ENCODE data around the gene GRIPAP1.
"Not testable (repeated sequence)": the region's sequence is repeated elsewhere in the genome, so short reads cannot be mapped to it uniquely, and the experiment has no call there.

Gene GRIPAP1

GRCh38 chrX:48992341-48992740 lies 9.7 kb downstream of the GRIPAP1 start:
- DNase-seq = no peak

GRCh38 chrX:48989483-48989882 lies 12.6 kb downstream of the GRIPAP1 start:
- DNase-seq = no peak

- DNase-seq = no peak
Measured at GRCh38 chrX:48983896-48984295, 18.2 kb downstream of the GRIPAP1 start.

- no peak for DNase-seq
Measured at GRCh38 chrX:48983081-48983480, 19.0 kb downstream of the GRIPAP1 start.

GRCh38 chrX:48981178-48981577 lies 20.9 kb downstream of the GRIPAP1 start:
- no peak for DNase-seq

- not testable (repeated sequence) for DNase-seq
Measured at GRCh38 chrX:48980341-48980740, 21.7 kb downstream of the GRIPAP1 start.

GRCh38 chrX:48978226-48978625 lies 23.8 kb downstream of the GRIPAP1 start:
- DNase-seq = no peak

- no peak for DNase-seq
Measured at GRCh38 chrX:48976086-48976485, 26.0 kb downstream of the GRIPAP1 start.

GRCh38 chrX:48975541-48975940 lies 26.5 kb downstream of the GRIPAP1 start:
- DNase-seq = no peak

GRCh38 chrX:48975041-48975440 lies 27.0 kb downstream of the GRIPAP1 start:
- DNase-seq = no peak

- no peak for DNase-seq
Measured at GRCh38 chrX:48974574-48974973, 27.5 kb downstream of the GRIPAP1 start.

- no peak for DNase-seq
Measured at GRCh38 chrX:48974033-48974432, 28.0 kb downstream of the GRIPAP1 start.

GRCh38 chrX:48972220-48973164 lies 29.6 kb downstream of the GRIPAP1 start:
- DNase-seq = peak; percentile 51

- no peak for DNase-seq
Measured at GRCh38 chrX:48971249-48972219, 30.5 kb downstream of the GRIPAP1 start, which contains the start of gene KCND1. Gene KCND1 (minus strand): TSS chrX:48971844. CDS start chrX:48970271, 1,573 bp downstream.

- no peak for DNase-seq
Measured at GRCh38 chrX:48969471-48969870, 32.6 kb downstream of the GRIPAP1 start.

- no peak for DNase-seq
Measured at GRCh38 chrX:48968377-48968776, 33.7 kb downstream of the GRIPAP1 start.

GRCh38 chrX:48966796-48967579 lies 35.1 kb downstream of the GRIPAP1 start:
- no peak for DNase-seq

GRCh38 chrX:48965959-48966358 lies 36.1 kb downstream of the GRIPAP1 start:
- no peak for DNase-seq

GRCh38 chrX:48961585-48962091 lies 40.4 kb downstream of the GRIPAP1 start:
- no peak for DNase-seq

- DNase-seq = no peak
Measured at GRCh38 chrX:48960291-48960690, 41.8 kb downstream of the GRIPAP1 start.

- no peak for DNase-seq
Measured at GRCh38 chrX:48958635-48959094, 43.4 kb downstream of the GRIPAP1 start.
